Activated effector memory CD4-positive, alpha-beta T cell treated with anti-CD3 and anti-CD28 coated beads, Interleukin-2, amount 50 U/mL, for 16 hours (primary cell): ENCODE results near the gene HSPB6.
"Not testable (repeated sequence)": the region's sequence is repeated elsewhere in the genome, so short reads cannot be mapped to it uniquely, and the experiment has no call there.

Experiments
- DNase-seq: peaks from one replicate; pipeline ENCODE4 v3.0.0-alpha.2; 2020

The HSPB6 gene

DNA sequence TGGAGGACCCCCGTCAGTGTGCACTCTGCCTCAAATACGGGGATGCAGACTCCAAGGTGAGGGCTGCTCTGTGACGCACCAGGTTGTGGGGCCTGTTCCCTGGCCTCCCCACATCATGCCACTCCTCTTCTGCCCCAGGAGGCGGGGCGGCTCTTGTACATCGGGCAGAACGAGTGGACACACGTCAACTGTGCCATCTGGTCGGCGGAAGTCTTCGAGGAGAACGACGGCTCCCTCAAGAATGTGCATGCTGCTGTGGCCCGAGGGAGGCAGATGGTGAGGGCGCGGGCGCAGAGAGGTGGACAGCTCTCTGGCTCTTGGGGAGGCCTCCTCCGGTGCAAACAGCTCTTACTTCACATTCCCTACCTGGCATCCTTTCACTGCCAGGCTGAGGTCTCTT is 27.8 kb downstream of the HSPB6 start:
- no peak for DNase-seq

DNA sequence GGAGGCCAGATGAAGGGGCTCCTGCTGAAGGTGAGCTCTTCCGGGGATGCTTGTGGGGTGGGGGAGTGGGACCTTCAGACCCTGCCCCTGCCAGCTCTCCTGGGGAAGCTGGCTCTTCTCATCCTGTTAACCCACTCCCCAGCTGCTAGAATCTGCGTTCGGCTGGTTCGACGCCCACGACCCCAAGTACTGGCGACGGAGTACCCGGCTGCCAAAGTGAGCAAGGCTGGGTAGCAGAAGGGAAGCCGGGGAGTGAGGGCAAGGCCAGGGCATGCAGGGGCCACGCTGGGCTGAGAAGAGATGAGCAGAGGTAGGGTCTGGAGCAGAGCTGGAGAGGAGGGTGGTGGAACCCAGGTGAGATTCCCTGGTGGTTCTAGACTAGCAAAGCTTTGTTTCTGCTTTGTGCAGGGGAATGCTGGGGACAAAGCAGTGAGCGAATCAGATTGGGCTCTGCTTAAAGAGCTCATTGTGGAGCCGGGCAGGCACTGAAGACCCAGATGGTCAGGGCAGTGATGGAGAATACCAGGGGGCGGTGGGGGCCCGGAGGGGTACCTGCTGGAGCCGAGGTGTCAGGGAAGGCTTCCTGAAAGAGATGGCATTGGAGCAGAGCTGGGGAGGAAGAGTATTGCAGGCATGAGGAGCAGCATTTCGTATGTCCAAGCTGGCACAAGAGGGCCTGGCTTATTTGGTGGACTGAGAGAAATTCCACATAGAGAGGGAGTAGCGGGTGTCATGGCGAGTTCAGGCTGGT is 28.7 kb downstream of the HSPB6 start:
- DNase-seq, result no peak

DNA sequence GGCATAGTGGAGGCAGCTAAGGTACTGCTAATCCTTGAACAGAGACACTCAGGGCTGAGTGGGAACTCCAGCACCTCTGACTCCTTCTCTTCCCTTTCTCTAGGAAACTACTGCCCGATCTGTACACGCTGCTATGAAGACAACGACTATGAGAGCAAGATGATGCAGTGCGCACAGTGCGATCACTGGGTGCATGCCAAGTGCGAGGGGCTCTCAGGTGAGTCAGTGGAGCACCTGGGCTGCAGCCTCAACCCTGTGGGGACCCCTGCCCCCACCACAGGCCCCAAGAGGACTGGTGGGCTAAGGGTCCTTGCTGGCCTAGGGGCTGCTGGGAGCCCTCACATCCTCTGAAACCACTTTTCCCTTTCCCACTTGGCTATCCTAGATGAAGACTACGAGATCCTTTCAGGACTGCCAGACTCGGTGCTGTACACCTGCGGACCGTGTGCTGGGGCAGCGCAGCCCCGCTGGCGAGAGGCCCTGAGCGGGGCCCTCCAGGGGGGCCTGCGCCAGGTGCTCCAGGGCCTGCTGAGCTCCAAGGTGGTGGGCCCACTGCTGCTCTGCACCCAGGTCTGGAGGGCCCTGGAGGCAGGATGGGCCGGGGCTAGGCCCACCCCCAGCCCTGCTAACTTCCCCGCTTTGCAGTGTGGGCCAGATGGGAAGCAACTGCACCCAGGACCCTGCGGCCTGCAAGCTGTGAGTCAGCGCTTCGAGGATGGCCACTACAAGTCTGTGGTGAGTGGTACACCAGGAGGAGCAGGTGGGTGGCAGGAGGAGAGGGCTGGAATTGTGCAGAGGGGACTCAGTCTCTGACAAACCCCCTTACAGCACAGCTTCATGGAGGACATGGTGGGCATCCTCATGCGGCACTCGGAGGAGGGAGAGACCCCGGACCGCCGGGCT is 29.5 kb downstream of the HSPB6 start:
- no peak for DNase-seq

DNA sequence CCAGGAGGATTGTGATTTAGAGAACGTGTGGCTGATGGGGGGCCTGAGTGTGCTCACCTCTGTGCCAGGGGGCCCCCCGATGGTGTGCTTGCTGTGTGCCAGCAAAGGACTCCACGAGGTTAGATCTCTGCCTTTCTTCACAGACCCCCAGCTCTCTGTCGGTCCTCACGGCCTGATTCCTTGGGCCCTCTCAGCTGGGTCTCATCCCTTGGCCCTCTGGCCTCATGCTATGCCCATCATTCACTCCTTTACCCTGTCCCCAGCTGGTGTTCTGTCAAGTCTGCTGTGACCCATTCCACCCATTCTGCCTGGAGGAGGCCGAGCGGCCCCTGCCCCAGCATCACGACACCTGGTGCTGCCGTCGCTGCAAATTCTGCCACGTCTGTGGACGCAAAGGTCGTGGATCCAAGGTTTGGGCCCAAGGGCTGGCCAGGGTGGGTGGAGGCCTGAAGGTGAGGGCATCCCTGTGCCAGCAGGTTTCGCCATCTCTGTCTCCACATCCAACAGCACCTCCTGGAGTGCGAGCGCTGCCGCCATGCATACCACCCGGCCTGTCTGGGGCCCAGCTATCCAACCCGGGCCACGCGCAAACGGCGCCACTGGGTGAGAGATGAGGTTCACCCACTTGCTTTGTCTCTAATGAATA is 31.5 kb downstream of the HSPB6 start:
- no peak for DNase-seq

DNA sequence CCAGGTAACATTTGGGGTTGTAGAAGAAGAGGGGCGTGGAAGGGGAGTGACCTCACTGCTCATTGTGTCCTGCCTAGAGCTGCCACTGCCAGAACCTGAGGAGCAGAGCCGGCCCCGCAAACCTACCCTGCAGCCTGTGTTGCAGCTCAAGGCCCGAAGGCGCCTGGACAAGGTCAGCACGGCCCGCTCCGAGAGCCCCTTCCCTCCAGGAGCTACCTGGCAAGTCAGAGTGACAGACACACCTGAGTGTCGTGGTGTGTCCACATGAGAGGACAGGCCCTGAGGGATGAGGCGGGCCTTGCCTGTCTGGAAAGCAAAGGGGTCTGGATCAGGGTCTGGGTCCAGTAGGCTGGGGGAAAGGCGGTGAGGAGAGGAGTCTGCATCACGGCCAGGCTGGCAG is 32.3 kb downstream of the HSPB6 start:
- no peak for DNase-seq

DNA sequence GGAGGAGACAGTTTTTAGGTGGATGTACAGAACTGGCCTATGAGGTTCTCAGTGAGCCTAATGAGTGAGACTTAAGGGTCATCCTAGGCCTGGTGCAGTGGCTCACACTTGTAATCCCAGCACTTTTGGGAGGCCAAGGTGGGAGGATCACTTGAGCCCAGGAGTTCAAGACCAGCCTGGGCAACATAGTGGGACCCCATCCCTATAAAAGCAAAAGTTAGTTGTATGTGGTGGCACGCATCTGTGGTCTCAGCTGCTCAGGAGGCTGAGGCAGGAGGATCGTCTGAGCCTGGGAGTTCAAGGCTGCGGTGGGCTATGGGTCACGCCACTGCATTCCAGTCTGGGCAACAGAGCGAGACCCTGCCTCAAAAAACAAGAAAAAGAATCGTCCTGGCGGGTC is 32.7 kb downstream of the HSPB6 start:
- not testable (repeated sequence) for DNase-seq

DNA sequence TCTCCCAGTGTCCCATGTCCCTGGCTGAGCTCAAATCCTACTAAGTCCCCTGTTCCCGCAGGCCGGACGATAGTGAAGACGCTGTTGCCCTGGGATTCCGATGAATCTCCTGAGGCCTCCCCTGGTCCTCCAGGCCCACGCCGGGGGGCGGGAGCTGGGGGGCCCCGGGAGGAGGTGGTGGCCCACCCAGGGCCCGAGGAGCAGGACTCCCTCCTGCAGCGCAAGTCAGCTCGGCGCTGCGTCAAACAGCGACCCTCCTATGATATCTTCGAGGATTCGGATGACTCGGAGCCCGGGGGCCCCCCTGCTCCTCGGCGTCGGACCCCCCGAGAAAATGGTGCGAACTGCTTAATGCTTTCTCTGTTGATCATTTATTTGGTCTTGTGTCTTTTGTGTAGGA is 33.2 kb downstream of the HSPB6 start:
- DNase-seq, result no peak

DNA sequence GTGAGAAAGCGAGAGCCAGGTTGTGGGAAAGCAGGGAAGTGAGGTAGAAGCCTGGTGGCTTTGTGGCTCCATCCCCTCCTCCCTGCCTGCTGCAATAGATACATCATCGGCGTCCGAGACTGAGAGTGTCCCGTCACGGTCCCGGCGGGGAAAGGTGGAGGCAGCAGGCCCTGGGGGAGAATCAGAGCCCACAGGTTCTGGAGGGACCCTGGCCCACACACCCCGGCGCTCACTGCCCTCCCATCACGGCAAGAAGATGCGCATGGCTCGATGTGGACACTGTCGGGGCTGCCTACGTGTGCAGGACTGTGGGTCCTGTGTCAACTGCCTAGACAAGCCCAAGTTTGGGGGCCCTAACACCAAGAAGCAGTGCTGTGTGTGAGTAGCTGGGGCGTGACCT is 33.9 kb downstream of the HSPB6 start:
- DNase-seq, result no peak

DNA sequence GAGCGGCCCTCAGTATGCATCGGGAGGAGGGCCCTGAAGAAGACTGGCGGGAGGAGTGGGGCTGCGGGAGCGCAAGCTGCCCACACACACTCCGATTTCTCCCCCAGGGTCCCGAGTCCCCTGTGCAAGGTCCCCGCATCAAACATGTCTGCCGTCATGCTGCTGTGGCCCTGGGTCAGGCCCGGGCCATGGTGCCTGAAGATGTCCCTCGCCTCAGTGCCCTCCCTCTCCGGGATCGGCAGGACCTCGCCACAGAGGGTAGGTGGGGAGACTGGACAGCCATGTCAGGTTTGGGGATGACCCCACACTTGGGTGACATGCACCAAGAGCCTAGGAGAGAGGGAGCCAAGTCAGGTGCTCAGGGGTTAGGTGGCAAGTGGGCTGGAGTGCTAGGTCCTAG is 34.4 kb downstream of the HSPB6 start:
- DNase-seq, result no peak

DNA sequence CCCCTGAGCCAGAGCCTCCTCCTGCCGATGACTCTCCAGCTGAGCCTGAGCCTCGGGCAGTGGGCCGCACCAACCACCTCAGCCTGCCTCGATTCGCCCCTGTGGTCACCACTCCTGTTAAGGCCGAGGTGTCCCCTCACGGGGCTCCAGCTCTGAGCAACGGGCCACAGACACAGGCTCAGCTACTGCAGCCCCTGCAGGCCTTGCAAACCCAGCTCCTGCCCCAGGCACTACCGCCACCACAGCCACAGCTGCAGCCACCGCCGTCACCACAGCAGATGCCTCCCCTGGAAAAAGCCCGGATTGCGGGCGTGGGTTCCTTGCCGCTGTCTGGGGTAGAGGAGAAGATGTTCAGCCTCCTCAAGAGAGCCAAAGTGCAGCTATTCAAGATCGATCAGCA is 35.5 kb downstream of the HSPB6 start:
- DNase-seq, result no peak

DNA sequence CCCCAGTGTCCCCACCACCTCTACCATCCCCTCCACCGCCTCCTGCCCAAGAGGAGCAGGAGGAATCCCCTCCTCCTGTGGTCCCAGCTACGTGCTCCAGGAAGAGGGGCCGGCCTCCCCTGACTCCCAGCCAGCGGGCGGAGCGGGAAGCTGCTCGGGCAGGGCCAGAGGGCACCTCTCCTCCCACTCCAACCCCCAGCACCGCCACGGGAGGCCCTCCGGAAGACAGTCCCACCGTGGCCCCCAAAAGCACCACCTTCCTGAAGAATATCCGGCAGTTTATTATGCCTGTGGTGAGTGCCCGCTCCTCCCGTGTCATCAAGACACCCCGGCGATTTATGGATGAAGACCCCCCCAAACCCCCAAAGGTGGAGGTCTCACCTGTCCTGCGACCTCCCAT is 36.2 kb downstream of the HSPB6 start:
- DNase-seq, result no peak

DNA sequence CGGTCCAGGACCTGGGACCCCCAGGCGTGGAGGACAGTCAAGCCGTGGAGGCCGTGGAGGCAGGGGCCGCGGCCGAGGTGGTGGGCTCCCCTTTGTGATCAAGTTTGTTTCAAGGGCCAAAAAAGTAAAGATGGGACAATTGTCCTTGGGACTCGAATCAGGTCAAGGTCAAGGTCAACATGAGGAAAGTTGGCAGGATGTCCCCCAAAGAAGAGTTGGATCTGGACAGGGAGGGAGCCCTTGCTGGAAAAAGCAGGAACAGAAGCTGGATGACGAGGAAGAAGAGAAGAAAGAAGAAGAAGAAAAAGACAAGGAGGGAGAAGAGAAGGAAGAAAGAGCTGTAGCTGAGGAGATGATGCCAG is 36.7 kb downstream of the HSPB6 start:
- no peak for DNase-seq

DNA sequence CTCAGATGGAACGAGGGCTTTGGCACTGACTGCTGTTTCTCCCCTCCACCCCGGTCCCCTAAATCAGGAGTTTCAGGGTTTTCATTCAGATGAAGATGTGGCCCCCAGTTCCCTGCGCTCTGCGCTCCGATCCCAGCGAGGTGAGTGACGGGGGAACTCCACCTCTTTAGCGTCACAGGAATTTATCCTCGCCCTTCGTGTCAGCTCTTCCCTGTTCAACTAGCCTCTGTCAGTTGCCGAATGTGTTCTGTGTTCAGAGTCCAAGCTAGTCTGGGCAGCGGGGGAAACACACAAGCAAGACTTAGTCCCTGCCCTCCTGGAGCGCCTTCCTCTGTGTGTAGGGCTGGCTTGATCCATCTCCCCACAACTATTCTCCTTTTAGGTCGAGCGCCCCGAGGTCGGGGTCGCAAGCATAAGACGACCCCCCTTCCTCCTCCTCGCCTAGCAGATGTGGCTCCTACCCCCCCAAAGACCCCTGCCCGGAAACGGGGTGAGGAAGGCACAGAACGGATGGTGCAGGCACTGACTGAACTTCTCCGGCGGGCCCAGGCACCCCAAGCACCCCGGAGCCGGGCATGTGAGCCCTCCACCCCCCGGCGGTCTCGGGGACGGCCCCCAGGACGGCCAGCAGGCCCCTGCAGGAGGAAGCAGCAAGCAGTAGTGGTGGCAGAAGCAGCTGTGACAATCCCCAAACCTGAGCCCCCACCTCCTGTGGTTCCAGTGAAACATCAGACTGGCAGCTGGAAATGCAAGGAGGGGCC is 37.2 kb downstream of the HSPB6 start:
- DNase-seq, result no peak

DNA sequence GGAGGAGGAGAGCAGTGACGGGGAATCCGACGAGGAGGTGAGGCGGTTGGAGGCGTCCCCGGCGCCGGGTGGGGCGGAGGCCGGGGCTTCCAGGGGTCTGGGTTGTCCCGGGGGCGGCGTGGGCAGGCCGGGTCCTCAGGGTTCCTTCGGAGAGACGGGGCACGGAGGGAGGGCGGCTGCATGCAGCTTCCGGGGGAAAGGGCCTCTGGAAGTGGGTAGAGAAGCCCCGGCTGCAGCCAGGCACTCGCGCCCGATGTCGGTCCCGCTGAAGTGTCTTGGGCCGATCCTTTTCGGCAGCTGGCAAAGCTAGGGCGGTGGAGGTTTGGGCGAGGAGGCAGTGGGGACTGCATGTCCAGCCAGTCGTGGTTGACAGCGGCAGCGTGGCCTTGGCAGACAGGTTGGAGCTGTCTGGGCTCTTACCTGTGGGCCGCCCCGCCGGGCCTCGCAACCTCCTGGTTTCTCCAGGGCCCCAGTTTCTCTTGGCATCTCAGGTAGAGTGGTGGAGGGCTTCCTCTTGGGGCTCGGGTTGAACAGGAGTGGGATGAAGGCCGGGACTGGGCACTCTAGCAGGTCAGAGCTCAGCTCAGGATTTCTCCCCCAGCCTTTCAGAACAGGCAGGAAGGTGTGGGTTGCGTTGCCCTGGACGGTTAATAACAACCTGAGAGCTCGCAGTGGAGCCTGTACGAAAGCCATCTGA is 38.3 kb downstream of the HSPB6 start:
- peak; percentile 85 for DNase-seq

DNA sequence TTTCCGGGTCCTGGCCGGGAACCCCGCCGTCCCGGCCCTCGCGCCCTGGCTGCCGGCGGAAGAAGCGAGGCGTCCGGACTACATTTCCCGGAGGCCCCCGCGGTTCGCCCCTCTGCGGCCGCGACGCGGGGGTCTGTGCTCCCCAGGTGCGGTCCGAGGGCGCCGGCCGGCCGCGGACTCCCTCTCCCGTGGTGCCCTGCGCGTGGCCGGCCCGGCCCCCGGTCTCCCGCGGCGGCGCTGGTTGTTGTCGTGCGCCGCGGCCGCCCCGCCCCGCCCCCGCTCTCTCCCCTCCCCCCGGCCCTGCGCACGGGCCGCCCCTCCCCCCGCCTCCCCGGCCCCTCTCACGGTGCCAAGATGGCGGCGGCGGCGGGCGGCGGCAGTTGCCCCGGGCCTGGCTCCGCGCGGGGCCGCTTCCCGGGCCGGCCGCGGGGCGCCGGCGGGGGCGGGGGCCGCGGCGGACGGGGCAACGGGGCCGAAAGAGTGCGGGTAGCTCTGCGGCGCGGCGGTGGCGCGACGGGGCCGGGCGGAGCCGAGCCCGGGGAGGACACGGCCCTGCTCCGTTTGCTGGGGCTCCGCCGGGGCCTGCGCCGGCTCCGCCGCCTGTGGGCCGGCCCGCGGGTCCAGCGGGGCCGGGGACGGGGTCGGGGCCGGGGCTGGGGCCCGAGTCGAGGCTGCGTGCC is 39.0 kb downstream of the HSPB6 start, which contains the start of gene KMT2B:
Gene KMT2B (plus strand): TSS at position 339 of the 680 bp plus-strand sequence. CDS start 16 bp downstream, at position 355.
- no peak for DNase-seq

DNA sequence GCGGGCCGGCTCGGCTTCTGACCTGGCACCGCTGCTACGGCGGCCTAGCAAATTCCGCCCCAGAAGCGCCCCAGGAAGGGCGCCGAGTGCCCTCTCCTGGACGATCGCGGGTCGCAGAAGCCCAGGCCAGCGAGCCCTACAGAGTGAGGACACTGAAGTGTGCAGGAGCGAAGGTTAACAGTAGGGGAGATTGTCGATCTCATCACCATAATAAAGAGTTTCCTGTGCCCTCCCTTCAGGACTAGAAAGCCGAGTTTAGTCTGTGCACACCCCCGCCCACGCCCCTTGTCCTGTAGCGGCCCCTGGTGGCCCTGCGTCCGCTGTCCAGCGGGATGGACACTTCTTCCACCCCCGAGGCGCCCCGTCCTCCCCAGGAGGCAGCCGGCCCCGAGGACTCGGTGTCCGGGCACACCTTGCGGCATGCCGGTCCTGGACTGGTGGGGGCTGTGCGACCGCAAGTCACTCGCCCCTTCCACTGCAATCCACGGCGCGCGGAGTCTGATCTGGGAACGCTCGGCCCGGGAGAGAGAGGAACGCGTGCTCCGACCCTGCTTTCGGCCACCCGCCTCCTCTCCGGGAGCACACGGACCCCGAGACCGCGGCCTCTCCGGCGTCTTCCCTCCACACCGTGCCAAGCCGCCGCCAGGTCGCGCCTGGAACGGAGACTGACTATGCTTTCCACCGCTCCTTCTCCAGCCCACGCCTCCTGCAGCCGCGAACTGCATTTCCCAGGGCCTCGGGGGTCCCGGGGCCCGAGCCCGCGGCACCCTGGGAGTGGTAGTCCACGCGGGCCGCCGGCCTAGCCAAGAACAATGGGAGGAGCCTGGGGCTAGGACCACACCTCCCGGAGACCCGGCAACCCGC is 39.8 kb downstream of the HSPB6 start:
- DNase-seq, result peak; percentile 99

DNA sequence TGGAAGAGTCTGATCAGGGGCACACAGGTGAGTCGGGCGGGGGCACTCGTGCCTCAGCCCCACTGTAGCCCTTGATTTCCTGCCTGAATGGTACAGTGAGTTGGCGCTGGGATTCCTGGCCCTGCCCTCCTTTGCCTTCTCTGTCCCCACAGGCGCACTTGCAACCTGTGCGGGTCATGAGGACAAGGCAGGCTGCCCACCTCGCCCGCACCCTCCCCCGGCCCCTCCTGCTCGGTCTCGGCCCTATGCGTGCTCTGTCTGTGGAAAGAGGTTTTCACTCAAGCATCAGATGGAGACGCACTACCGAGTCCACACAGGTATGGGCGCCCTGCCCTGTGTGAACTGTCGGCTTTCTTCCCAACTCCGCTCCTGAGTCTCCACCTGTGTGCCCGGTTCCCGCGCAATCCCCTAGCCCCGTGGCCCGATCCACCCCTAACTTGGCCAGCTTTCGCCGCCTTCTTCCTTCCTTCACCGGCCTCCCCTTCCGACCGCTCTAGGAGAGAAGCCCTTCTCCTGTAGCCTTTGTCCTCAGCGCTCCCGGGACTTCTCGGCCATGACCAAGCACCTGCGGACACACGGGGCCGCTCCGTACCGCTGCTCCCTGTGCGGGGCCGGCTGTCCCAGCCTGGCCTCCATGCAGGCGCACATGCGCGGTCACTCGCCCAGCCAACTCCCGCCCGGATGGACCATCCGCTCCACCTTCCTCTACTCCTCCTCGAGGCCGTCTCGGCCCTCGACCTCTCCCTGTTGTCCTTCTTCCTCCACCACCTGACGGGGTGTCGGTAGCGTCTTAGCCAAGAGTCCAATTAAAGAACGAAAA is 40.6 kb downstream of the HSPB6 start:
- DNase-seq, result no peak

DNA sequence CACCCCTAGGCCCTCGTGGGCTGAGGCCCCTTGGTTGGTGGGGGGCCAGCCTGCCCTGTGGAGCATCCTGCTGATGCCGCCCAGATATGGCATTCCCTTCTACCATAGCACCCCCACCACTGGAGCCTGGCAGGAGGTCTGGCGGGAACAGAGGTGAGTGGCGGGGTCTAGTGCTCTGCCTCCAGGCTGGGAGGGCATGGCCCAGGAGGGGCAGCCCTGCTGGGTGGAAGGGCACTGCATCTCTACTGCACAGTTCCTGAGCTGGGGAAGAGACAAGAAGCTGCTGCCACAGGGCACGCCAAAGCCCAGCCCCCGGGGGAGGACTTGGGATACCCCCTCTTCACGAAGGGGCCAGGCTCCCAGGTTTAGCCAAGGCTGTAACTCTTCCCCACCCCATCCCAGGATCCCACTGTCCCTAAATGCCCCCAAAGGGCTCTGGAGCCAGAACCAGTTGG is 41.4 kb downstream of the HSPB6 start:
- DNase-seq, result no peak

DNA sequence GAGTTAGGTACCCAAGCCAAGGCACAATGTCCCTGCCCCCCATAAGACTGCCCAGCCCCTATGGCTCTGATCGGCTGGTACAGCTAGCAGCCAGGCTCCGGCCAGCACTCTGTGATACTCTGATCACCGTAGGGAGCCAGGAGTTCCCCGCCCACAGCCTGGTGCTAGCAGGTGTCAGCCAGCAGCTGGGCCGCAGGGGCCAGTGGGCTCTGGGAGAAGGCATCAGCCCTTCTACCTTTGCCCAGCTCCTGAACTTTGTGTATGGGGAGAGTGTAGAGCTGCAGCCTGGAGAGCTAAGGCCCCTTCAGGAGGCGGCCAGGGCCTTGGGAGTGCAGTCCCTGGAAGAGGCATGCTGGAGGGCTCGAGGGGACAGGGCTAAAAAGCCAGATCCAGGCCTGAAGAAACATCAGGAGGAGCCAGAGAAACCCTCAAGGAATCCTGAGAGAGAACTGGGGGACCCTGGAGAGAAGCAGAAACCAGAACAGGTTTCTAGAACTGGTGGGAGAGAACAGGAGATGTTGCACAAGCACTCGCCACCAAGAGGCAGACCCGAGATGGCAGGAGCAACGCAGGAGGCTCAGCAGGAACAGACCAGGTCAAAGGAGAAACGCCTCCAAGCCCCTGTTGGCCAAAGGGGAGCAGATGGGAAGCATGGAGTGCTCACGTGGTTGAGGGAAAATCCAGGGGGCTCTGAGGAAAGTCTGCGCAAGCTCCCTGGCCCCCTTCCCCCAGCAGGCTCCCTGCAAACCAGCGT is 42.1 kb downstream of the HSPB6 start:
- no peak for DNase-seq
